ENCODE data around the gene DCAF12.

DCAF12 gene

DNA sequence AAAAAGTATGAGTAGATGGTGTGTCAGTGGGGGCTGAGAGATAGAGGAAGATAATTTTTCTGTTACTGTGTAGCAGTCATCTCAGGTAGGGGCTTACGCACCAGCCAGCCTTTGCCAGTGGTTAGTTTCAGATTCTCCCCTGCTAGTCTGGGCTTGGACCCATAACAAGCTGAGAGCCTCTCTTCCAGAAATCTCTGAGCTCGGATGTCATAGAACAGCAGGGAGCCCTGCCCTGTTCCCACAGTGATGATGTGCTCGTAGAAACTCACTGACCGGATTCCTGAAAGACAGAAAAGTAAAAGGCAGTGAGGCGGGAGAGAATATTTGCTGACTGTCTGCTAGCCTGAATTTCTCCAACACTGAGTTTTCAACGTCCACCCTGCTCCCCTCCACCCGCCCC lies 37.2 kb downstream of the DCAF12 start:
- no peak overlapping the region for H3K9ac ChIP-seq (ENCODE audit: low read depth, low read length)
- H3K27ac ChIP-seq (ENCODE audit: low read depth, low read length): no peak overlapping the region
- no peak overlapping the region for H3K4me3 ChIP-seq (ENCODE audit: low read length)
- H3K9me3 ChIP-seq (ENCODE audit: insufficient read depth, low read depth, low read length): no peaks in the 10 kb centered on the region
- H3K36me3 ChIP-seq (ENCODE audit: insufficient read depth, low read length): peaks cover 79% of the 10 kb centered on the region
- no peaks in the 10 kb centered on the region for H3K4me1 ChIP-seq (ENCODE audit: insufficient read depth, low read length)
- H3K27me3 ChIP-seq (ENCODE audit: insufficient read depth, low read length): no peaks in the 10 kb centered on the region
- WGBS: 93% methylated on average over 7 of the region's 7 CpGs

- H3K36me3 ChIP-seq (ENCODE audit: insufficient read depth, low read length): peaks cover 60% of the 10 kb centered on the region
- no peaks in the 10 kb centered on the region for H3K4me1 ChIP-seq (ENCODE audit: insufficient read depth, low read length)
- H3K27ac ChIP-seq (ENCODE audit: low read depth, low read length): no peak overlapping the region
- WGBS: 78% methylated on average over 1 of the region's 1 CpG
- no peak overlapping the region for H3K4me3 ChIP-seq (ENCODE audit: low read length)
- no peaks in the 10 kb centered on the region for H3K27me3 ChIP-seq (ENCODE audit: insufficient read depth, low read length)
- H3K9me3 ChIP-seq (ENCODE audit: insufficient read depth, low read depth, low read length): no peaks in the 10 kb centered on the region
- H3K9ac ChIP-seq (ENCODE audit: low read depth, low read length): no peak overlapping the region
Measured at GRCh38 chr9:34087370-34087769, 39.1 kb downstream of the DCAF12 start.

DNA sequence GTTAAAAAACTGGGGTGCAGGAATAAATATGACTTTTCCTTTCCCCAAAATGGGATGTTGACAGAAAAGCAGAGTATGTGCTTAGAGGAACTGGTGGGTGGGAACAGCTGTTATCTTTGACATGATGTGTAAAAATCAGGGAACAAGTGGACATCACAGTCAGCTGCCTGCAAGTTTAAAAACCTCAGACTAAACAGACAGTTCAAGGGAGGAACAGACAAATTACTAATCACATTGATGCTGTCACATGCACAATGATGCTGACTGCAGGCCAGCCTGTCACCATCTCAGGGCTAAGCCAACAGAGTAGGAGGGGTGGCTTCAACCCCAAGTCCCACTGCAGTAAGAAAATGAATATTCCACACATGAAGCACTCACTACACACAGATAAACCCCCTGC lies 39.6 kb downstream of the DCAF12 start:
- Histone ChIP-seq H3K27me3 (ENCODE audit: insufficient read depth, low read length) (no peaks in the 10 kb centered on the region), H3K9ac (ENCODE audit: low read depth, low read length) (no peak overlapping the region), H3K9me3 (ENCODE audit: insufficient read depth, low read depth, low read length) (no peaks in the 10 kb centered on the region), H3K36me3 (ENCODE audit: insufficient read depth, low read length) (peaks cover 55% of the 10 kb centered on the region), H3K4me1 (ENCODE audit: insufficient read depth, low read length) (no peaks in the 10 kb centered on the region), H3K27ac (ENCODE audit: low read depth, low read length) (no peak overlapping the region), H3K4me3 (ENCODE audit: low read length) (no peak overlapping the region)

GRCh38 chr9:34085581-34086500 lies 40.7 kb downstream of the DCAF12 start:
- H3K4me3 ChIP-seq (ENCODE audit: low read length): no peak overlapping the region
- no peaks in the 10 kb centered on the region for H3K9me3 ChIP-seq (ENCODE audit: insufficient read depth, low read depth, low read length)
- peaks cover 47% of the 10 kb centered on the region for H3K36me3 ChIP-seq (ENCODE audit: insufficient read depth, low read length)
- no peak overlapping the region for H3K27ac ChIP-seq (ENCODE audit: low read depth, low read length)
- H3K27me3 ChIP-seq (ENCODE audit: insufficient read depth, low read length): no peaks in the 10 kb centered on the region
- 88% methylated on average over 6 of the region's 6 CpGs for WGBS
- no peaks in the 10 kb centered on the region for H3K4me1 ChIP-seq (ENCODE audit: insufficient read depth, low read length)
- no peak overlapping the region for H3K9ac ChIP-seq (ENCODE audit: low read depth, low read length)

- H3K27me3 ChIP-seq (ENCODE audit: insufficient read depth, low read length): no peaks in the 10 kb centered on the region
- no peak overlapping the region for H3K27ac ChIP-seq (ENCODE audit: low read depth, low read length)
- no peak overlapping the region for H3K9ac ChIP-seq (ENCODE audit: low read depth, low read length)
- no peak overlapping the region for H3K4me3 ChIP-seq (ENCODE audit: low read length)
- WGBS: 93% methylated on average over 1 of the region's 1 CpG
- H3K4me1 ChIP-seq (ENCODE audit: insufficient read depth, low read length): no peaks in the 10 kb centered on the region
- no peaks in the 10 kb centered on the region for H3K9me3 ChIP-seq (ENCODE audit: insufficient read depth, low read depth, low read length)
- H3K36me3 ChIP-seq (ENCODE audit: insufficient read depth, low read length): peaks cover 39% of the 10 kb centered on the region
Measured at GRCh38 chr9:34084562-34084961, 41.9 kb downstream of the DCAF12 start.

GRCh38 chr9:34079181-34079580 lies 47.3 kb downstream of the DCAF12 start:
- no peaks in the 10 kb centered on the region for H3K27me3 ChIP-seq (ENCODE audit: insufficient read depth, low read length)
- no peak overlapping the region for H3K4me3 ChIP-seq (ENCODE audit: low read length)
- no peaks in the 10 kb centered on the region for H3K36me3 ChIP-seq (ENCODE audit: insufficient read depth, low read length)
- no peaks in the 10 kb centered on the region for H3K9me3 ChIP-seq (ENCODE audit: insufficient read depth, low read depth, low read length)
- H3K4me1 ChIP-seq (ENCODE audit: insufficient read depth, low read length): no peaks in the 10 kb centered on the region
- WGBS: 99% methylated on average over 2 of the region's 2 CpGs
- no peak overlapping the region for H3K27ac ChIP-seq (ENCODE audit: low read depth, low read length)
- no peak overlapping the region for H3K9ac ChIP-seq (ENCODE audit: low read depth, low read length)

- no peak overlapping the region for H3K4me3 ChIP-seq (ENCODE audit: low read length)
- no peaks in the 10 kb centered on the region for H3K9me3 ChIP-seq (ENCODE audit: insufficient read depth, low read depth, low read length)
- peak overlapping the region; percentile 73 for H3K27ac ChIP-seq (ENCODE audit: low read depth, low read length)
- H3K27me3 ChIP-seq (ENCODE audit: insufficient read depth, low read length): no peaks in the 10 kb centered on the region
- peak overlapping the region; percentile 25; the same call in 1 of the 2 replicates for H3K9ac ChIP-seq (ENCODE audit: low read depth, low read length)
- H3K4me1 ChIP-seq (ENCODE audit: insufficient read depth, low read length): peaks cover 10% of the 10 kb centered on the region; the same call in 1 of the 2 replicates
- WGBS: 74% methylated on average over 5 of the region's 5 CpGs
- no peaks in the 10 kb centered on the region for H3K36me3 ChIP-seq (ENCODE audit: insufficient read depth, low read length)
Measured at GRCh38 chr9:34072868-34073590, 53.5 kb downstream of the DCAF12 start.

DNA sequence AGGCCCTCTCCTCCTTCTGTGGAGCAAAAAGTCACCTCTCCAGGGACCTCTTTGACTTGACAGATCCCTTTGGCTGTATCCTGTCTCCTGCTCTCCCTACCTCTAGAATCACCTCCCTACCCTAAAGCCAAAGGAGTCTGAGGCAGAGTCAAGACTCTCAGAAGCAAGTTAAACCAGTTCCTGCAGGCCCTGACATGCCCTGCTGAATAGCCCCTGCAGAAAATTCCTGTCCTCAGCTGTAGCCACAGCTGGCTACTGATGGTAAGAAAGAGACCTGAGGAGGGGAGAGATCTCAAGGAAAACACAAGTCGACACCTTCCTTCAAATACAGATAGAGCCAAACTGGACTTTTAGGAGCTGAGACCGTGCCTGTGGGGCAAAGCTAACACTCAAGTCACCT lies 54.1 kb downstream of the DCAF12 start:
- H3K4me3 ChIP-seq (ENCODE audit: low read length): no peak overlapping the region
- H3K27me3 ChIP-seq (ENCODE audit: insufficient read depth, low read length): no peaks in the 10 kb centered on the region
- H3K9ac ChIP-seq (ENCODE audit: low read depth, low read length): peak overlapping the region; percentile 25; the same call in 1 of the 2 replicates
- no peaks in the 10 kb centered on the region for H3K36me3 ChIP-seq (ENCODE audit: insufficient read depth, low read length)
- peaks cover 10% of the 10 kb centered on the region; the same call in 1 of the 2 replicates for H3K4me1 ChIP-seq (ENCODE audit: insufficient read depth, low read length)
- H3K9me3 ChIP-seq (ENCODE audit: insufficient read depth, low read depth, low read length): no peaks in the 10 kb centered on the region
- peak overlapping the region; percentile 73 for H3K27ac ChIP-seq (ENCODE audit: low read depth, low read length)
- 95% methylated on average over 2 of the region's 2 CpGs for WGBS

GRCh38 chr9:34070606-34071324 lies 55.7 kb downstream of the DCAF12 start:
- Histone ChIP-seq H3K9me3 (ENCODE audit: insufficient read depth, low read depth, low read length) (no peaks in the 10 kb centered on the region), H3K4me3 (ENCODE audit: low read length) (no peak overlapping the region), H3K9ac (ENCODE audit: low read depth, low read length) (no peak overlapping the region), H3K27me3 (ENCODE audit: insufficient read depth, low read length) (no peaks in the 10 kb centered on the region), H3K27ac (ENCODE audit: low read depth, low read length) (no peak overlapping the region), H3K36me3 (ENCODE audit: insufficient read depth, low read length) (no peaks in the 10 kb centered on the region), H3K4me1 (ENCODE audit: insufficient read depth, low read length) (peaks cover 10% of the 10 kb centered on the region; the same call in 1 of the 2 replicates)
- 92% methylated on average over 5 of the region's 5 CpGs for WGBS

GRCh38 chr9:34069831-34070230 lies 56.7 kb downstream of the DCAF12 start:
- H3K9ac ChIP-seq (ENCODE audit: low read depth, low read length): no peak overlapping the region
- no peaks in the 10 kb centered on the region for H3K9me3 ChIP-seq (ENCODE audit: insufficient read depth, low read depth, low read length)
- H3K27me3 ChIP-seq (ENCODE audit: insufficient read depth, low read length): no peaks in the 10 kb centered on the region
- WGBS: 97% methylated on average over 6 of the region's 6 CpGs
- no peaks in the 10 kb centered on the region for H3K36me3 ChIP-seq (ENCODE audit: insufficient read depth, low read length)
- H3K4me3 ChIP-seq (ENCODE audit: low read length): no peak overlapping the region
- no peak overlapping the region for H3K27ac ChIP-seq (ENCODE audit: low read depth, low read length)
- H3K4me1 ChIP-seq (ENCODE audit: insufficient read depth, low read length): peaks cover 10% of the 10 kb centered on the region; the same call in 1 of the 2 replicates

DNA sequence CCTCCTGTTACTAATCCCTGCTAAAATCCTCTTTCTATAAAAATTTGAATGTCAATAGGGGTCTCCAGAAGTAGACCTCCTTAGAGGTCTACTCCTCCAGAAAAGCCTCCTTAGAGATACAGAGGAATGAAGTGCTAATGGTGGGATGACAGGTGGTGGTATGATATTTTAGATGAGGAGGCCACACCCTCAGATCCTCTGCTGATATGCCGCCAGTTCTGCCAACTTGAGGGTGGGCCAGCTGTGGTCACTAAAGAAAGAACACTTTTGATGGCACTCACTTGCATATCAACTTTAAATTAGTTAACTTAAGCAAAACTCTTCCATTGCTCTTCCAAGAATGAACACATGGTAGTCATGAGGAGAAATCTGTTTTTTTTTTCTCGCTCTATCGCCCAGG lies 61.0 kb downstream of the DCAF12 start:
- Histone ChIP-seq H3K27ac (ENCODE audit: low read depth, low read length) (no peak overlapping the region), H3K36me3 (ENCODE audit: insufficient read depth, low read length) (no peaks in the 10 kb centered on the region), H3K4me3 (ENCODE audit: low read length) (no peak overlapping the region), H3K9ac (ENCODE audit: low read depth, low read length) (no peak overlapping the region), H3K4me1 (ENCODE audit: insufficient read depth, low read length) (no peaks in the 10 kb centered on the region), H3K9me3 (ENCODE audit: insufficient read depth, low read depth, low read length) (no peaks in the 10 kb centered on the region), H3K27me3 (ENCODE audit: insufficient read depth, low read length) (no peaks in the 10 kb centered on the region)
- WGBS: 96% methylated on average over 3 of the region's 3 CpGs
